COLO668 (cell line): ENCODE measurements around the gene RTN4RL2.

Experiments
- DNase-seq: peaks from one replicate; lab custom pipeline; 2025; ENCODE audit not compliant: unreplicated experiment; lab: John Stamatoyannopoulos, UW

Gene RTN4RL2

DNA sequence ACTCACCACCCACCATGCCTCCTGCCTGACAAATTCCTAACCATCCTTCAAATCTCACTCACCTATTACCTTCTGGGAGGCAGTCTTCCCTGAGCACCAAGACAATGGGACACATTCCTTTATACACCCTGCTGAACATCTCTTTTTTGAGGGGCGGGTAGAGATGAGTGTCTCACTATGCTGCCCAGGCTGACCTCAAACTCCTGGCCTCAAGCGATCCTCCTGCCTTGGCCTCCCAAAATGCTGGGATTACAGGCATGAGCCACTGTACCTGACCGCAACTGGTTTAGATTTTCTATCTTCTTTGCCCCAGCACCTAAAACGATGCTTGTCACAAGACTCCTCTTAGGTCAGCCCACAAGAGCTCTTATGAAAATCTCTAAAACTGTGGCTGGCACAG is 63.1 kb downstream of the RTN4RL2 start:
- no peak for DNase-seq
